ENCODE data around the gene ADPRHL1. TPM values are rescaled to one million over a fixed set of nuclear protein-coding genes. Genes with fewer than 3 reads are reported as not detected.
"Not testable (repeated sequence)": the region's sequence is repeated elsewhere in the genome, so short reads cannot be mapped to it uniquely, and the experiment has no call there.

ADPRHL1 gene
- total and polyA plus RNA-seq, 2 donors (not counting 1 experiment from before 2014, with no cell fraction given) = 0.59 to 1.5 TPM

- DNase-seq (ENCODE audit: low read depth in 2 of 2) = no peak
- Histone ChIP-seq H3K79me2 (ENCODE audit: control insufficient read depth, insufficient read depth, low read length) (no peaks in the 10 kb centered on the region), H3K9ac (ENCODE audit: insufficient read depth, low read length) (no peak overlapping the region), H2AFZ (ENCODE audit: low read length) (no peak overlapping the region), H4K20me1 (ENCODE audit: control insufficient read depth, extremely low read depth, insufficient read depth, low read length) (no peaks in the 10 kb centered on the region), H3K27me3 (ENCODE audit: control insufficient read depth, insufficient read depth, low read length) (no peaks in the 10 kb centered on the region), H3K4me3 (replicated peaks in 1 of 4; ENCODE audit: control extremely low read depth in 1 of 4, insufficient read depth in 1 of 4, low read depth in 3 of 4, low read length in 4 of 4) (no peak overlapping the region), H3K4me2 (ENCODE audit: extremely low read depth, insufficient read depth, low read length) (no peak overlapping the region), H3K36me3 (ENCODE audit: control insufficient read depth, insufficient read depth, low read length) (no peaks in the 10 kb centered on the region), H3K4me1 (ENCODE audit: control insufficient read depth, extremely low read depth, insufficient read depth, low read length) (no peaks in the 10 kb centered on the region), H3K9me3 (ENCODE audit: control insufficient read depth, insufficient read depth, low read depth, low read length) (no peaks in the 10 kb centered on the region), H3K27ac (ENCODE audit: insufficient read depth, low read length) (no peak overlapping the region)
- no peak for TF ChIP-seq EZH2 (IDR thresholded peaks at IDR 0.05; ENCODE audit: low read length, missing control alignments)
- TF ChIP-seq CTCF (conservative IDR thresholded peaks at IDR 0.05 in 1 of 2, IDR thresholded peaks at IDR 0.05 in 1 of 2; ENCODE audit: low read depth in 1 of 2, low read length in 2 of 2) = no peak
These were observed 11.6 kb downstream of the ADPRHL1 start for GRCh38 chr13:113441661-113442060.

- DNase-seq (ENCODE audit: low read depth in 2 of 2) = no peak
- Histone ChIP-seq H3K79me2 (ENCODE audit: control insufficient read depth, insufficient read depth, low read length) (no peaks in the 10 kb centered on the region), H3K4me2 (ENCODE audit: extremely low read depth, insufficient read depth, low read length) (no peak overlapping the region), H3K36me3 (ENCODE audit: control insufficient read depth, insufficient read depth, low read length) (no peaks in the 10 kb centered on the region), H2AFZ (ENCODE audit: low read length) (no peak overlapping the region), H3K9me3 (ENCODE audit: control insufficient read depth, insufficient read depth, low read depth, low read length) (no peaks in the 10 kb centered on the region), H3K9ac (ENCODE audit: insufficient read depth, low read length) (no peak overlapping the region), H3K4me3 (replicated peaks in 1 of 4; ENCODE audit: control extremely low read depth in 1 of 4, insufficient read depth in 1 of 4, low read depth in 3 of 4, low read length in 4 of 4) (no peak overlapping the region), H3K27me3 (ENCODE audit: control insufficient read depth, insufficient read depth, low read length) (no peaks in the 10 kb centered on the region), H3K27ac (ENCODE audit: insufficient read depth, low read length) (no peak overlapping the region), H3K4me1 (ENCODE audit: control insufficient read depth, extremely low read depth, insufficient read depth, low read length) (no peaks in the 10 kb centered on the region), H4K20me1 (ENCODE audit: control insufficient read depth, extremely low read depth, insufficient read depth, low read length) (no peaks in the 10 kb centered on the region)
- TF ChIP-seq CTCF (conservative IDR thresholded peaks at IDR 0.05 in 1 of 2, IDR thresholded peaks at IDR 0.05 in 1 of 2; ENCODE audit: low read depth in 1 of 2, low read length in 2 of 2) = no peak
- no peak for TF ChIP-seq EZH2 (IDR thresholded peaks at IDR 0.05; ENCODE audit: low read length, missing control alignments)
These were observed 15.8 kb downstream of the ADPRHL1 start for GRCh38 chr13:113437408-113438010.

- not testable (repeated sequence) for H2AFZ ChIP-seq (ENCODE audit: low read length); H3K27ac ChIP-seq (ENCODE audit: insufficient read depth, low read length); H3K9me3 ChIP-seq (ENCODE audit: control insufficient read depth, insufficient read depth, low read depth, low read length); H4K20me1 ChIP-seq (ENCODE audit: control insufficient read depth, extremely low read depth, insufficient read depth, low read length); H3K4me1 ChIP-seq (ENCODE audit: control insufficient read depth, extremely low read depth, insufficient read depth, low read length); H3K27me3 ChIP-seq (ENCODE audit: control insufficient read depth, insufficient read depth, low read length); DNase-seq (ENCODE audit: low read depth in 2 of 2); H3K36me3 ChIP-seq (ENCODE audit: control insufficient read depth, insufficient read depth, low read length); H3K4me2 ChIP-seq (ENCODE audit: extremely low read depth, insufficient read depth, low read length); H3K9ac ChIP-seq (ENCODE audit: insufficient read depth, low read length); H3K79me2 ChIP-seq (ENCODE audit: control insufficient read depth, insufficient read depth, low read length); H3K4me3 ChIP-seq (replicated peaks in 1 of 4; ENCODE audit: control extremely low read depth in 1 of 4, insufficient read depth in 1 of 4, low read depth in 3 of 4, low read length in 4 of 4)
These were observed 16.4 kb downstream of the ADPRHL1 start for GRCh38 chr13:113436866-113437265.

- DNase-seq (ENCODE audit: low read depth in 2 of 2); H3K79me2 ChIP-seq (ENCODE audit: control insufficient read depth, insufficient read depth, low read length); H3K27me3 ChIP-seq (ENCODE audit: control insufficient read depth, insufficient read depth, low read length); H3K9me3 ChIP-seq (ENCODE audit: control insufficient read depth, insufficient read depth, low read depth, low read length); H3K4me1 ChIP-seq (ENCODE audit: control insufficient read depth, extremely low read depth, insufficient read depth, low read length); H2AFZ ChIP-seq (ENCODE audit: low read length); H4K20me1 ChIP-seq (ENCODE audit: control insufficient read depth, extremely low read depth, insufficient read depth, low read length); H3K4me3 ChIP-seq (replicated peaks in 1 of 4; ENCODE audit: control extremely low read depth in 1 of 4, insufficient read depth in 1 of 4, low read depth in 3 of 4, low read length in 4 of 4); H3K4me2 ChIP-seq (ENCODE audit: extremely low read depth, insufficient read depth, low read length); H3K9ac ChIP-seq (ENCODE audit: insufficient read depth, low read length); H3K36me3 ChIP-seq (ENCODE audit: control insufficient read depth, insufficient read depth, low read length); H3K27ac ChIP-seq (ENCODE audit: insufficient read depth, low read length): not testable (repeated sequence)
These were observed 17.4 kb downstream of the ADPRHL1 start for GRCh38 chr13:113435907-113436306.

Measured in fibroblast of lung (primary cell).